ENCODE results near the gene TMEM50B. TPM values are rescaled to one million over a fixed set of nuclear protein-coding genes. Genes with fewer than 3 reads are reported as not detected.

TMEM50B gene
- total RNA-seq, 1 donor from 2014 or later: 62.5 TPM

Other genes with a start within 250 kb of the TMEM50B start
- gene IL10RB, start 213.6 kb downstream of the TMEM50B start, total RNA-seq: 32.8 and 34.9 TPM in 2 replicates
- gene IFNAR1, start 155.0 kb downstream of the TMEM50B start, total RNA-seq: 13.6 and 16.2 TPM in 2 replicates
- 24.8 and 33.6 TPM in 2 replicates for gene IFNGR2, start 76.6 kb downstream of the TMEM50B start, total RNA-seq
- gene DNAJC28, start 11.7 kb upstream of the TMEM50B start, total RNA-seq: 3.3 and 3.5 TPM in 2 replicates
- 92.6 and 101 TPM in 2 replicates for gene GART, start 62.1 kb upstream of the TMEM50B start, total RNA-seq
- gene SON, start 63.1 kb upstream of the TMEM50B start, total RNA-seq: 116 and 181 TPM in 2 replicates
- 10.1 and 12.4 TPM in 2 replicates for gene DONSON, start 108.7 kb upstream of the TMEM50B start, total RNA-seq
- gene CRYZL1, start 161.8 kb upstream of the TMEM50B start, total RNA-seq: 13.7 and 19.1 TPM in 2 replicates
- gene ITSN1, start 162.5 kb upstream of the TMEM50B start, total RNA-seq: 32.2 and 36.8 TPM in 2 replicates

Data from myocyte (in vitro differentiated cells).